ELR (cell line): Measurements from ENCODE around the gene AKAP1.

Experiments used
- DNase-seq: peaks from one replicate; pipeline ENCODE4 v3.0.0-alpha.2; 2015; ENCODE audit warnings: low read depth

AKAP1 gene

GRCh38 chr17:57165754-57166153, 80.7 kb downstream of the AKAP1 start:
- DNase-seq, result no peak

- peak; percentile 22 for DNase-seq
Observed at GRCh38 chr17:57166803-57167202, 81.8 kb downstream of the AKAP1 start.

- no peak for DNase-seq
Observed at GRCh38 chr17:57168695-57169094, 83.6 kb downstream of the AKAP1 start.

GRCh38 chr17:57170866-57171265, 85.8 kb downstream of the AKAP1 start:
- DNase-seq, result no peak
